ENCODE results near the gene MRC2.
A peak's percentile ranks its signal among the peaks of the same experiment; 100 is the strongest.
"Not testable (repeated sequence)": the region's sequence is repeated elsewhere in the genome, so short reads cannot be mapped to it uniquely, and the experiment has no call there.

Gene MRC2

DNA sequence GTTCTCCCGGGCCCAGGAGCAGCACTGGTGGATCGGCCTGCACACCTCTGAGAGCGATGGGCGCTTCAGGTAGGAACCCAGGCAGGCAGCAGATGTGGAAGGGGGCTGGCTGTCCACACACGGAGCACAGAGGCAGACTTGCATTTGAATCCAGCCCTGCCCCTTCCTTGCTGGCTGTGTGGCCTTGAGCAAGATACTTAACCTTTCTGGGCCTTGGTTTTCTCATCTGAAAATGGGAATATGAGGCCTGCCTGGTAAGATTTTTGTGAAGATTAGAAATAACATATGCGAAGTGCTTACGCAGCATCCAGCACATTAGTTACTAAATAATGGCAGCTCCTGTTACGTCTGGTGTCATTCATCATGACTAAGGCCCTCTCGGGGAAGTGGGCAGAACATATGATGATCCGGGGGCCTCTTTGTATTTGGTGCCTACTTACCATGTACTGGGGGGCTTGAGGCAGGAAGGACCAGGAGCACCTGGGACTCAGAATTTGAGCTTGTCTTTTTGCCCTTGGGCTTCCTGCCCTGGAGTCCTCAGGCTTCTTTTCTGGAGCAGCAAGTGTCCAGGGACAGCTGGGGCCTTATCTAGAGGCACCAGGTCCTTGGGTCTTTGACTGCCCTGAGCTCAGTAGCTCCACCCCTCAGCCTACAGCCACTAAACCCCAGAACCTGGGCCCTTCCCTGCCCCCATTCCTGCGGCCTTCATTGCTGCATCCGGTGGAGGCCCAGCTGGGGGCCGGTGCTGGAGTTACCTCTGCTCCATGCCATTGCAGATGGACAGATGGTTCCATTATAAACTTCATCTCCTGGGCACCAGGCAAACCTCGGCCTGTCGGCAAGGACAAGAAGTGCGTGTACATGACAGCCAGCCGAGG lies 53.8 kb downstream of the MRC2 start:
- DNase-seq (no peak), ATAC-seq (no peak)

DNA sequence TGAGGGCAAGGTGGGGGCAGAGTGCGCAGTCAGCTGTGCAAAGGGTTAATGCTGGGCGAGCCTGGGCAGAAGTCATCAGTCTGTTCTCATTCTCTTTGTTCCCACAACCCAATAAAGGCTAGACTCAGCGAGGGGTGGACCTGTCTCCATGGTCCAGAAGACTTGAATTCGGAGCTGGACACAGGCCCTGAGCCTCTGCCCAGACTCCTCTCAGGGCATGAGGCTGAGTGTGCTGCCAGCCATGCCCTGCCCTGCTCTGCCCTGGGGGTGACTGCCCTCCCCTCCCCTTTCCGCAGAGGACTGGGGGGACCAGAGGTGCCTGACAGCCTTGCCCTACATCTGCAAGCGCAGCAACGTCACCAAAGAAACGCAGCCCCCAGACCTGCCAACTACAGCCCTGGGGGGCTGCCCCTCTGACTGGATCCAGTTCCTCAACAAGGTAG lies 54.5 kb downstream of the MRC2 start:
- no peak for ATAC-seq
- DNase-seq = no peak

DNA sequence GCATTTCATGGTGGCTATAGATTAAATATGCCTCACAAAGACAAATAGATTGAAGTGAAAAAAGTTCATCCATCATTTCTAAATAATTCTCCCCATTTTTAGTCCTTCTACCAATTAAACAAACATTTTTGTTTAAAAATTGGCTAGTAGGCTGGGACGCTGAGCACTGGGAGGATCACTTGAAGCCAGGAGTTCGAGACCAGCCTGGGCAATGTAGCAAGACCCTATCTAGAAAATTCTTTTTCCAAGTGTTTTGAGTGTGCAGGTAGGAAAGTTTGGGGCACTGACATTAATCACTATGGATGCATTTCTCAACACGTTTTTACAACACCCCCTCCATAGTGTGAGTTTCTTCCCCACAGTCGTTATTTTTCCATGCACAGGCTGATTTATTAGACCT lies 56.7 kb downstream of the MRC2 start:
- ATAC-seq = no peak
- no peak for DNase-seq

GRCh38 chr17:62687997-62688396 lies 60.5 kb downstream of the MRC2 start:
- DNase-seq = no peak
- ATAC-seq = no peak

DNA sequence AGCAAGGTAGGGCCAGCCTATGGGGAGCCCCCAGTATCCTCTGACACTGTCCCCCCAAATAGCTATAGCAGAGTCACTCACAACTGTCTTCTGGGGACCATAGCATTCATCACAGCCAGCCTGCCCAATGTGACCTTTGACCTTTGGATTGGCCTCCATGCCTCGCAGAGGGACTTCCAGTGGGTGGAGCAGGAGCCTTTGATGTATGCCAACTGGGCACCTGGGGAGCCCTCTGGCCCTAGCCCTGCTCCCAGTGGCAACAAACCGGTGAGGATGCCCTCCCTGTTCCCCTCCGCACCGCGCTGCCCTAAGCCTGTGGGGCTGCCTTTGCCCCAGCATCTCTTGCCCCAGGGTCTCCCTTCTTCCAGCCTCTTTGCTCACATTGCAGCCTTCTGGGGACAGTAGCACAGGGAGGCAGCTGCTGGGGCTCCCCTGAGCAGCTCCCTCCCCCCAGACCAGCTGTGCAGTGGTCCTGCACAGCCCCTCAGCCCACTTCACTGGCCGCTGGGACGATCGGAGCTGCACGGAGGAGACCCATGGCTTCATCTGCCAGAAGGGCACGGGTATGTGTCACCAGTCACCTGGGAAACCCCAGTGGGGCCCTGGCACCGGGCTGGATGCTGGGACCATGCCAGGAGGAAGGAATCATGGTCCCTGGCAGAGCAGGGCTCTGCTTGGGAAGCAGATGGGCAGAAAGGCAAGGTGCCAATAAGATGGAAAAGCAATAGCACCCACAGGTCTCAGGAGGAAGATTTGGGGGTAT lies 61.1 kb downstream of the MRC2 start:
- ATAC-seq = no peak

DNA sequence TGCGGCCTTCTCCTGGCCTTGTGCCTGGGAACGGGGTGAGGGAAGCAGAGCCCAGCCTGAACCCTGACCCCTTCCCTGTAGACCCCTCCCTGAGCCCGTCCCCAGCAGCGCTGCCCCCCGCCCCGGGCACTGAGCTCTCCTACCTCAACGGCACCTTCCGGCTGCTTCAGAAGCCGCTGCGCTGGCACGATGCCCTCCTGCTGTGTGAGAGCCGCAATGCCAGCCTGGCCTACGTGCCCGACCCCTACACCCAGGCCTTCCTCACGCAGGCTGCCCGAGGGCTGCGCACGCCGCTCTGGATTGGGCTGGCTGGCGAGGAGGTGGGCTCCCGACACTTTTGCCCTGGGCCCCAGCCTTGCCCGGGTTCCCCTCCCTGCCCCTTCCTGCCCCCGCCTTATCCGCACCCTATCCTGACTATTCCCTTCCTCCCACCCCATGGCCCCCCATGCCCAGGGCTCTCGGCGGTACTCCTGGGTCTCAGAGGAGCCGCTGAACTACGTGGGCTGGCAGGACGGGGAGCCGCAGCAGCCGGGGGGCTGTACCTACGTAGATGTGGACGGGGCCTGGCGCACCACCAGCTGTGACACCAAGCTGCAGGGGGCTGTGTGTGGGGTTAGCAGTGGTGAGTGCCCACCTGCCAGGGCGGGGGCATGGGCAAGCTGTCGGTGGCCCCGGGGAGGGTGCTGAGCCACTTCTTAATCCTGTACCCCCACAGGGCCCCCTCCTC lies 62.1 kb downstream of the MRC2 start:
- ATAC-seq = no peak
- no peak for DNase-seq

More for the DNA sequence above, 61.1 kb downstream of the MRC2 start:
- DNase-seq = no peak

DNA sequence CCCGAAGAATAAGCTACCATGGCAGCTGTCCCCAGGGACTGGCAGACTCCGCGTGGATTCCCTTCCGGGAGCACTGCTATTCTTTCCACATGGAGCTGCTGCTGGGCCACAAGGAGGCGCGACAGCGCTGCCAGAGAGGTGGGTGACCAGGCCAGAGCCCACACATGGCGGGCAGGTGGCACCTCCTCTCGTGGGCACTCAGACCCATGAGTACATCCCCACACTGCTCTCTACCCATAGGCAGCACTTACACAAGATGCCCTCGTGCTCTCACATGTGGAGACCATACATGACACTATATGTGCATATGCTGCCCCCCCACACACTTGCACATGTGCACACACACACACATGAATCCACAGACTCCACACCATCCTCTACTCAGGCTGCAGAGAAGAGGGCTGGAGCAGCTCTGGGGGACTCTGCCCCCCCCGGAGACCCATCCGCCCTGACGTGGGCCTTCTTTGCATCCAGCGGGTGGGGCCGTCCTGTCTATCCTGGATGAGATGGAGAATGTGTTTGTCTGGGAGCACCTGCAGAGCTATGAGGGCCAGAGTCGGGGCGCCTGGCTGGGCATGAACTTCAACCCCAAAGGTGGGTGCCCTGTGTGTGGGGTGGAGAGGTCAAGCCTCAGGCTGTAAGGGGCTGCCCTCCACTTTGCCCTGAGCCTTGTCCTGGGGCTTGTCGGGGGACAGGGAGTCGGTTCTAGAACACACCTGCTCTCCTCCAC lies 62.9 kb downstream of the MRC2 start:
- ATAC-seq (no peak), DNase-seq (no peak)

DNA sequence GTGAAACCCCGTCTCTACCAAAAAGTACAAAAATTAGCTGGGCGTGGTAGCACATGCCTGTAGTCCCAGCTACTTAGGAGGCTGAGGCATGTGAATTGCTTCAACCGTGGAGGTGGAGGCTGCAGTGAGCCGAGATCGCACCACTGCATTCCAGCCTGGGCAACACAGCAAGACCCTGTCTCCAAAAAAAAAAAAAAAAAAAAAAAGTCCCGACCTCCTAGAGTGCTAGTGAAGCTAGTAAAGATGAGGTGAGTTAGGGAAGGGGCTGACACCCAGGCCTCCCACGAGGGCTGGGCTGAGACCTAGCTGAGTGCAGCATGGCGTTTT lies 64.1 kb downstream of the MRC2 start:
- DNase-seq, ATAC-seq: not testable (repeated sequence)

GRCh38 chr17:62692159-62692651 lies 64.7 kb downstream of the MRC2 start:
- ATAC-seq = no peak
- no peak for DNase-seq

DNA sequence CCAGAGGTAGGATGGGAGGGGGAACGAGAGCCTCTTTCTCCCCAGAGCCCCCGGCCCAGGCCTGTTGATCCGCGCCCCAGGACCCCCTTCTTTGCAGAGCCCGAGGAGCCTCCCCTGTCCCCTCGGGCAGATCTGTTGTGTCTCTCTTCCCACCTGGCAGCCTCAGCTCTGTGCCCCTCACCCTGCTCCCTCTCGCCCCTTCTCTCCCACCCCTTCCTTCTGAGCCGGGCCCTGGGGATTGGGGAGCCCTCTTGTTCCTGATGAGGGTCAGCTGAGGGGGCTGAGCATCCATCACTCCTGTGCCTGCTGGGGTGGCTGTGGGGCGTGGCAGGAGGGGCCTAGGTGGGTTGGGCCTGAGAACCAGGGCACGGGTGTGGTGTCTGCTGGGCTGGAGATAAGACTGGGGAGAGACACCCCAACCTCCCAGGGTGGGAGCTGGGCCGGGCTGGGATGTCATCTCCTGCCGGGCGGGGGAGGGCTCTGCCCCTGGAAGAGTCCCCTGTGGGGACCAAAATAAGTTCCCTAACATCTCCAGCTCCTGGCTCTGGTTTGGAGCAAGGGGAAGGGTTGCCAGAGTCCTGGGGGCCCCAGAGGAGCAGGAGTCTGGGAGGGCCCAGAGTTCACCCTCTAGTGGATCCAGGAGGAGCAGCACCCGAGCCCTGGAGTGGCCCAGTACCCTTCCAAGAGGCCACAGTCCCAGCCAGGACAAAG lies 65.4 kb downstream of the MRC2 start:
- no peak for ATAC-seq

GRCh38 chr17:62693616-62694409 lies 66.3 kb downstream of the MRC2 start:
- DNase-seq = no peak

More for the DNA sequence above, 65.4 kb downstream of the MRC2 start:
- DNase-seq = peak; percentile 26

DNA sequence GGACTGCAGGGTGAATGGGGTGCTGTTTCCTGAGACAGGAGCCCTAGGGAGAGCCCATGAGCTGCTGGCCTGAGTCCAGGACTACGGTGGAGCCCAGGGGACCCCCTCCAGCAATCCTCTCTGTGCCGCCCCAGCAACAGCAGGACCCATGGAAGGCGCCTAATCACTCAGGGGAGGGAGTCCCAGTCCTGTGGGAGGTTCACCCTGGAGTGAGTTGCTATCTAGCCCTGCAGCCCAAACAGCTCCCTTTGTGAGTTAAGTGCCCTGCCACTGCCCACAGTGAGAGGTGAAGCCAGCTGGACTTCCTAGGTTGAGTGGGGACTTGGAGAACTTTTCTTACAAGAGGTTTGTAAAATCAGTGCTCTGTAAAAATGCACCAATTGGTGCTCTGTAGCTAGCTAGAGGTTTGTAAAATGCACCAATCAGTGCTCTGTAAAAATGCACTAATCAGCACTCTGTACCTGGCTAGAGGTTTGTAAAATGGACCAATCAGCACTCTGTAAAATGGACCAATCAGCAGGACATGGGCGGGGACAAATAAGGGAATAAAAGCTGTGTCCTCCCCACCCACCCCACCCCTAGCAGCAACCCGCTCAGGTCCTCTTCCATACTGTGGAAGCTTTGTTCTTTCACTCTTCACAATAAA lies 67.7 kb downstream of the MRC2 start:
- ATAC-seq, DNase-seq: not testable (repeated sequence)

More at GRCh38 chr17:62693616-62694409, 66.3 kb downstream of the MRC2 start:
- ATAC-seq = no peak

DNA sequence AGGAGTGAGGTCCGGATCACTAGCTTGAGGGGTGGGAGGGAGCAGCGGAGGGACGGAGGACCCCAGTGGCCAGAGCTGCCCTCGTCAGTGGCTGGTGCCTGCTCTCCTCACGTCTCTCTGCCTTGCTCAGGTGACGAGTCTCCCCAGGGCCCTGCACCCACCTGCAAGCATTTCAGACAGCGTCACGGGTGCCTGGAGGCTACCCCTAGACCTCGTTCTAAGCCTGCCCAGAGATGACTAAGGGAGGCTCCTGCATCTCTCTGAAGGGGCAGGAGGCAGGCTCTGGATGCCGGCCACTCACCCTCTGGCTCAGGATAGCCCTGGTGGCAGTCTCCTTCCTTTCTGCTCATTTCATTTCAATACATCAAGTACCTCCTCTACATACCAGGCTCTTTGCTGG lies 68.8 kb downstream of the MRC2 start:
- no peak for ATAC-seq
- DNase-seq = no peak

DNA sequence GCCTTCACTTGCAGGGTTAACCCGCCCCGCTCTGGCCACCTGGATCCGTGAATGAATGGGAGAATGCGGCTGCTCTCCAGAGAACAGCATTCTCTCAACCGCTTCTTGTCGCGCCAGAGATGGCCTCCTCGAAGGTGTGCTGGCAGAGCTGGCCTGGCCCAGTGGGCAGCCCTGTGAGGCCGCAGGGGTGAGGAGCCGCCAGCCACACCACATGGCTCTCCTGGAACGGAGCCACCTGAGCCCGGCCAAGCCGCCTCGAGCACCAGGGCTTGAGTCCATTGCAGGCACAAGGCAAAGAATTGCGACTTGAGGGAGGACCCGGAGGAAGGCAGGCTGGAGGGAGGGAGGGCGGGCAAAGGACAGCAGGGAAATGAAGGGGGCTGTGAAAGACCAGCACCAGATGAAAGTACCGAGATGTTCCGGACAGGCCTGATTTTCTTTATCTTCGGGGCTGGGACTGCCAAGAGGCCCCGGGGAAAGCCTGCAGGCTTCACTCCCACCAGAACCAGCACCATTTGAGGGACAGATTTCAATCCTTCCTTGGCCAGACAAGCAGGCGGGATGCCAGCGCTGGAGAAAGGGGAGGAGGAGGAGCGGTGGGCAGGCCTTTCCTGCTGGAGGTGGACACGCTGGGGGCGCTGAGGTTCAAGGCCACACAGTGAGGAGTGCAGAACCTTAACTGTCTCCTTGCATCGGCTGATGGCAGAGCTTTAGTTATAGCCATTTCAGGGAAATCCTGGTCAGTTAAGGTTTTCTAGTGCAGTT lies 69.4 kb downstream of the MRC2 start:
- ATAC-seq (no peak), DNase-seq (no peak)

- ATAC-seq, DNase-seq: not testable (repeated sequence)
These were observed 71.0 kb downstream of the MRC2 start for GRCh38 chr17:62698459-62698858.

GRCh38 chr17:62700964-62701705 lies 73.7 kb downstream of the MRC2 start:
- no peak for ATAC-seq
- no peak for DNase-seq

GRCh38 chr17:62701706-62702085 lies 74.2 kb downstream of the MRC2 start:
- no peak for ATAC-seq
- DNase-seq = no peak

DNA sequence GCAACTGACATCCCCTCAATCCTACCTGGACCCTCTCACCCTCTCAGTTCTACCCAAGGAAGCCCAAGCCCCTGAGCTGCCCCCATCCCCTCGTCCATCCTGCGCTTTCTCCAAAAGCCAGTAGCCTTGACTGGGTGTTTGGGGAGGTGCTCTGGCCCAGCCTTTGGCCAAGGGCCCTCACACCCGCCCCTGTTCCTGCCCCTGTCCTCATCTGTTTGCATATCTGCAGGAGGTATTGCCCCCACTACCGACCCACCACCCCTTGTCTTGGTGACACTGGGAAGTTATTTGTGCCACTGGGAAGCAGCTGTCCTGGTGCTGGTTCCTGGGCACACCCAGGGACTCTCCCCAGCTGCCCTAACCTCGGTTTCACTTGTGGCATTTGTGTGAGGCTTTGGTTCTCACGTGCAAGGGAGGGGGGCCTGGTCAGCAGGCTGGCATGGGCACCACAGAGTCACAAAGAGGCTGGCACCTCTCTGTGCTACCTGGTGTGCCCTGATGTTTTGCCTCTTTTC lies 75.3 kb downstream of the MRC2 start:
- ATAC-seq (no peak), DNase-seq (no peak)

Data from stimulated activated naive CD8-positive, alpha-beta T cell treated with anti-CD3 and anti-CD28 coated beads, Interleukin-15, Interleukin-2, amounts not matched to agents 100 U/mL and 50 U/mL, for 24 hours (primary cell).